G401.6 (cell line): ENCODE measurements around the gene GALNS.

ENCODE experiments used
- FAIRE-seq: peaks from 2 replicates; lab custom pipeline; 2012; peaks lifted over from hg19 to GRCh38; lab: Jason Lieb, UNC

GALNS gene

DNA sequence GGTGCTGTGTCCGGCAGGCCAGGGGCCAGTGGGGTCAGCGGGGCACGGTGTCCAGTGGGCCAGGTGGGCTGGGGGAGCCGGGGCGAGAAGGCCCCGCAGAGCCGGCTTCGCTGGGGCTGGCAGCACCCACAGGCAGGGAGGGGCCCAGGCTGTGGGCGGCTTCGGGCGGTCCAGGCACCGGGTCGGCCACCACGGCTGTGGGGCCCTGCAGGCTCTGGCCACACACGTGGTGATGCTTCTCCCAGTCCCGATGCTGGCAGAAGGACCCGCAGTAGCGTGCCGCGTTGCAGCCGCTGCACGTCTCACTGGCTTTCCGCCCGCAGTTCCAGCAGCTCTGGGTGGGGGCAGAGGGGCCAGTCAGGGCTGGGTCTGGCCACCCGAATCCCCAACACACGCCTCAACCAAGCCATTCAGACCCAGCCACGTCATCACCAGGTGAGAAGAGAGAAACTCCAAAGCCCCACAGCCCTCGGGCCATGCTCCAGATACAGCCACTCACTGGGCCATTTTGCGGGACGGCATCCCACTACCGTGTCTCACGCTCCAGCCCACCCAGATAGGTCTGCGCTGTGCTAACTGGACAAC is 20.3 kb upstream of the GALNS start:
- no peak for FAIRE-seq

- no peak for FAIRE-seq
Observed at GRCh38 chr16:88875703-88876234, 19.0 kb upstream of the GALNS start.

DNA sequence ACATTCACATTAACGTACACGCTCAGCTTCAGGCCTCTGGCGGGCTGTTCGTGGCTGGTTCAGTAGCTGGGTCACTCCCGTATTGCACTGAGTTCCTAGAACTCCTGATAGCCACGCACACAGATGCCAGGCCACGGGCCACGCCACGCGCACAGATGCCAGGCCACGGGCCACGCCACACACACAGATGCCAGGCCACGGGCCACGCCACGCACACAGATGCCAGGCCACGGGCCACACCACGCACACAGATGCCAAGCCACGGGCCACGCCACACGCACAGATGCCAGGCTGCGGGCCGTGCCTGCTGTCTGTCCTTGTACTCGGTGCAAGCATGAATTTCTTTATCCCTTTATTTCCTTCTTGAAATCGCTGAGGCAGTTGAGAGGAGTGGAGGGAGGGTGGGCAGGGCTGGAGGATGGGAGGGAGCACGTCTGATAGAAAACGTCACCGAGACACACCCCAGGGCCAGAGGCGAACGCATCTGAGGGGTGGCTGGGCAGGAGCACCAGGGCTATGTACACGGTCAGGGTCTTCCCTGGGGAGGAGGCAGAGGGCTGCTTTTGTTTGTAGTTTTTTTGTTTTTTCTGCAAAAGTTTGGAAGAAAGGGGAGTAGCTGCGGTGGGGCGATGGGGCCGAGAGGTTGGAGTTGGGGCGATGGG is 18.3 kb upstream of the GALNS start:
- no peak for FAIRE-seq

DNA sequence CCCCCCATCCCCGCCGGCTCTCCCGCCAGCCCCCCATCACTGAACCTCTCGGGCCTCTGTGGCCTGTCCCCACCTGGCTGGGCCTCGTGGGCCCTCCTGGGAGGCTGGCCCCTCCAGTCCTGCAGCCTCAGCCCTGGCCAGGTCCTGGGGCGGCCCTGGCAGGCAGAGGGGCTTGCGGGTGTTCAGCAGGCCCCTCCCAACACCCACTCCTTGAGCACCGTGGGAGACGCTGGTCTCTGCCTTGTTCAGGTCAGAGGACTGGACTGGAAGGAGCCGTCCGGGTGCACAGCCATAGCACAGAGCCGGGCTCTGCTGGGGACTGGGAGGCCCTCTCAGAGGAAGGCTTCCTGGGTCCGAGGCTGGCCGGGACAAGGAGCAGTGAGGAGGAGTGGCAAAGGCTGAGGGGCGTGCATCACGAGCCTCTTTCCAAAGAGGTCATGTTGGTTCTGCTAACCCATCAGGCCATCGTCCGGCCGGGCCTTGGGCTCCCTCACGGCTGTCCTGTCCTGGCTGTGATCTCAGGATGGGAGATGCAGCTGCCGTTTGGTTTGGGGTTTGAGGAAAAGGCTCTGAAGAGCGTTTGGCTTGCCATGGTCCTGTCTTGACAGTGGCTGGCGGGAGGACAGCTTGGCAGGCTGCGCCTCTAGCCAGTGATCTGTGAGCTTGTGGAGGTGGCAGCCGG is 16.0 kb upstream of the GALNS start:
- FAIRE-seq, result no peak

- FAIRE-seq, result no peak
Observed at GRCh38 chr16:88871730-88872416, 15.1 kb upstream of the GALNS start.

DNA sequence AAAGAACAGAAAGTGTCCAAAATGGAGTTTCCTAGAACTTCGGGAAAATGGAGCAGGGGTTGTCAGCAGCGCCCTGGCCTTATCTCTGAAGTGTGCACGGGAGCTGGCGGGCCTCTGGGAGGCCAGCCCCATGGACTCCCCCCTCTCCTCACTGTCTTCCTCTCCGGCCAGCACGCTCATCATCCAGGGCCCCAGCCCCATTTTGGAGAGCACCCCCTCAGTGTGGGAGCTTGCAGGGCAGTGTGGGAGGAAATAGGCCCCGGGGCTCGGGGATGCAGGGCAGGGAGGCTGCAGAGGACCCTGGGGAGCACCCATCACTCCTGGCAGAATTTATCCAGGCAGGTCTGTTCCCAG is 14.6 kb upstream of the GALNS start:
- FAIRE-seq, result no peak

DNA sequence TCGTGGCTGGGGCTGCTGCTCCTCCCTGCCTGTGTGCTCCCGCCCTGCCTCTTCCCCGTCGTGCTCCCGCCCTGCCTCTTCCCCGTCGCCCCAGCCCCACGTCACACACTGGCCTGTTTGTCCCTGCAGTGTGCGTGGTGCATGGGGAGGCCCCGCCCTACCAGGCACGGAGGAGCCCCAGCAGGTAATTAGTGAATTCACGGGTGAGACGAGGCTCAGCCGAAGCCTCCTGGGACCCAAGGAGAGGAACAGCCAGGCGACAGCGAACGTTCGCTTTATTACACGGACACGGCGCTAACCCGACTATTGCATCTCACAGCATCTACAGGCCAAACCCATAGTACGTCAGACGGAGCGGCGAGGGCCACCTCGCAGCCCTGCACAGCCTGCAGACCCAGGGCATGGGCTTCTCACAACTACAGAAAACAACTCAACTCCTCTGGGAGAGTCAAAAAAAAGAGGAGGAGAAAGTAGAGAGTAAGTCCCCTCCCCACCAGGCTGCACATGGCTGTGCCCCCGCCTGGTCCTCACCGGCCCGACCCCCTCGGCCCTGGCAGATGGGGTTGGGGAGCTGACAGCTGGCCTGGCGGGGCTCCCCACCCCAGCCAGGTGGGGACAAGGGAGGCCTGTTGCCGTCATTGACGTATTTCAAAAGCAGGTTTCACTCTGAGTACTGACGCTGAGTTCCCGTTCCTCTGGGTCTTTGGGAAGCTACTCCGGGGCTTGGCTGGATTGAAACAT is 14.0 kb upstream of the GALNS start:
- no peak for FAIRE-seq

DNA sequence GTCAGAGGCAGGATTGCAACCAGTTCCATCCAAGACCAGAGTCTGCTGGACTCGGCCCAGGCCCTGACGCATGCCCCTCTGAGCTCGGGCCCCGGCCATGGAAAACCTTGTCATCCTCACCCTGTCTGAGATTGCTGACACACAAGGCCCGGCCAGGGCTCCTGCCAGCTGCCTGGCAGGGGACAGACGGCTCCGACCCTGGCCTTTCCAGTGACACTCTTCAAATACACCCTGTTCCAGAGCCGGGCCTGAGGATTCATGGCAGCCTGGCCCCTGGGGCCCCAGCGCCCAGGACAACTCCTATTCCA is 12.9 kb upstream of the GALNS start:
- FAIRE-seq, result no peak

DNA sequence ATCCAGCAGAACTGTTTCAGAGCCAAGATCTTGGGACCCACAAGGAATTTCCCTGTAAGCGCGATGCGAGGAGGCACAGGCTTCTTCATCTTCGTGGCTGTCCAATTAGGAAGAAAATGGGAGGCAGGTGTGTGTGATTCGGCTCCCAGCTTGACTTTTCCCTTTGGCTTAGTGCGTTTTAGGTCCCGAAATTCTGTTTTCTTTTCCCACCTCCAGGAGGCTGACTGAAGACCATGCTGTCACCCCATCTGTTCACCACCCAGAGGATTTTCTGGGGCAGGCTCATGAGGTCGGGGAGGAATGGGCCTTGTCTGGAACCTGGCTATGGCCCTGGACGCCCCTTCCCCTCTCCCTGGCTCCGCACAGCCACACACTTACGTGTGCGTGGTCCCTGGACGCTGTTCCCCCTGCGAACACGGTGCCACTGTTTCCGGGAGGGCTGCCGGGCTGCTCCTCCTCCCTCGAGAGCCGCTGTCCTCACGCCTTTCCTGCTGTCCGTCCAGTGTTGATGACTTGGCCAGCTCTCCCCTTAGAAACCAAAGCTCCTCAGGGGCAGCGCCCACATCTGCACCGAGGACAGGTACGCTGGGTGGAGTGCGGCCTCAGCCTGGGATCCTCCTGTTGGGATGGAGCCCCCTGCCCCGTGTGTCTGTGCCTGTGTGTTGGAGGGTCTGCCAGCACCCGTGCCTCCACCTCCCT is 12.4 kb upstream of the GALNS start:
- no peak for FAIRE-seq

GRCh38 chr16:88867581-88868246 is 11.0 kb upstream of the GALNS start:
- no peak for FAIRE-seq

DNA sequence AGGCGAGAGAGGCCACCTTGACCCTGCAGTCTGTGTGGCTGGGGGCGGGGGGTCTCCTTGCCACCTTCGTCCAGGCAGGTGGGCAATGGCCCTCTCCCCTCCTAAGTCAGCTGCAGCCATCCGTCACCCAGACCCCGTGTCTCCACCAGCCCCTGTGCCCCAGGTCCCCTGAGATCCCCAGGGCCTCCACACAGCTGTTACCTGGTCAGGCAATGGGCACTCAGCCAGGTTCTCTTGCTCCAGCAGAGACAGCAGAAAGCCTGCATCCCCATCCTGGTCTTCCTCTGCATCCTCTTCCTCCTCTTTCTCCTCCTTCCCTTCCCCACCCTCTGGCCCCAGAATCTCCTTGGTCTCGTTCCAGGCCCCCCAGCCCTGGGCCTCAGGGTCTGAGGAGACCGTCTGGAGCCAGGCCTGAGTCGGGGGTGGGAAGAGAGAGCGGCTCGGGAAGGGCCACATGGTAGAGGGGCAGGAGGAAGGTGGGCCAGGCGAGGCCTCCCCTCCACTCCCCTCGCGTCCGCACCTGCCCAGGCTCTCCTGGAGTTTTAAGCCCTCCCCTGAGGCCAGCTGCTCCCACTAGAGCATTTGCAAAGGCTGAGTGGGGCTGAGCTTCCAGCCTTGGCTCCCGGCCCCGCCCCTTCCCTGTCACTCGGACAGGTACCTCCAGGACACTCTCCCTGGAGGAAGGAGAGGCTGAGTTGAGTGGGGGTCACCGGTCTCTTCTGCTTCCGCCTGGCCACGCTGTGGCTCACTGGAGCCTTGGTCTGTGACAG is 9.6 kb upstream of the GALNS start, which contains the start of gene PABPN1L:
PABPN1L (minus strand) TSS at position 510 of the 770 bp plus-strand sequence; CDS start at position 456, 54 bp downstream.
- FAIRE-seq, result no peak

- no peak for FAIRE-seq
Observed at GRCh38 chr16:88865742-88866141, 9.0 kb upstream of the GALNS start.

DNA sequence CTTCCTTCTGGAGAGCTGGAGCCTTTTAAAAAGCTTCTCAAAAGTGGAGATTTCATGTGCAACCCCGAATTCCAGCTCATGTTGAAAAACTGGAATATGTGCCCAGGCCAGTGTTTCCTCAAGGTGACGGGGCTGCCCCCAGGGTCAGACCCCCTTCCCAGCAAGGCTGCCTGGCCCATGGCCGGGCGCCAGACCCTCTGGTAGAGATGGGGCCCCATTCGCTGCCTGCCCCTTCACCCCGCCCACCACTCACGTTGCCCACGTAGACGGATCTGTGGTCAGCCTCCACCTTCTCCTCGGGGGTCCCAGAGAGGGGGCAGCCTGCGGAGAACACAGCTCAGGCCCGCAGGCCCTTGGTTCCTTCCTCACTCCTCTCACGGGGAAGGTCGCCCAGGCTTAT is 8.6 kb upstream of the GALNS start:
- no peak for FAIRE-seq

GRCh38 chr16:88864521-88864920 is 7.8 kb upstream of the GALNS start:
- no peak for FAIRE-seq

DNA sequence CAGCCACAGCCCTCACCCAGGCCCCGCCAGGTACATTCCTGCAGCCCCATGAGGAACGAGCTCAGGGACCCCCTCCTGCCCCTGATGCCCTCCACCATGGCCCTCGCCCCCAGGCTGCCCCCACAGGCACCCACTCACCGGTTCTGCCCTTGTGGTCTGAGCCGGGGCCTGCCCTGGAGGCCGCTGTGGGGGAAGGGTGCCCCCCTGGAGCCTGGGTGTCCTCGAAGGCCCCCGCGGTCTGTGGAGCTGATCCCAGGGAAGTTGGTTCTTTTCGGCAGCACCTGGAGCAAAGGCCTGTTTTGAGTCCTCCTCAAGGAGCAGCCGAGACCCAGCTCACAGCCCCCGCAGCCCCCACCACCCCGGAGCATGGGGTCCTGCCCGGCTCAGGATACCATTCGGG is 7.4 kb upstream of the GALNS start:
- no peak for FAIRE-seq

- FAIRE-seq, result no peak
Observed at GRCh38 chr16:88863426-88863825, 6.7 kb upstream of the GALNS start.

- FAIRE-seq, result no peak
Observed at GRCh38 chr16:88862968-88863367, 6.2 kb upstream of the GALNS start.

GRCh38 chr16:88861359-88861758 is 4.6 kb upstream of the GALNS start:
- FAIRE-seq, result no peak

GRCh38 chr16:88859381-88860091 is 2.8 kb upstream of the GALNS start:
- FAIRE-seq, result no peak
